ENCODE measurements around the gene FBH1. TPM values are rescaled to one million over a fixed set of nuclear protein-coding genes. Genes with fewer than 3 reads are reported as not detected.

FBH1 gene
- total RNA-seq, 1 experiment from 2014 or later: 50.5 TPM

DNA sequence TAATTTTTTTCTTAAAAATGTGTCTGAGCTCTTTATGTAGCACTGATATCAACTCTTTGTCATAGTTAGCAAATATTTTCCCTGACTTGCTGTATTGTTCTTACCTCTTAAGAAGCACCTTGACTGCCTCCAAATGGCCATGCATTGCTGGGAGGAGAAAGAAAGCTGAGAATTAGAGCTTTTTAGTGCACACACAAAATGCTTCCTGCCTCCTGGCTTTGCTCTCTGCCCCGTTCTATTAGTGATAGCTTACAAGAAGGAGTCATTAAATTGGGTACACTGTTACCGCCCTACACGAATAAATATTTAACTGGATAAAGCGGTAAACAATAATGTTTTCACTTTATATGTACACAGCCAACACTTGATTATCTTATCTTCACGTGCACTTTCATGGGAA, 4.4 kb upstream of the FBH1 start:
- ATAC-seq (no peak), DNase-seq (ENCODE audit: low read depth, low spot score) (no peak)
- Histone ChIP-seq H3K4me3 (ENCODE audit: low read depth in 2 of 2, low read length in 2 of 2) (no peak overlapping the region), H3K4me1 (ENCODE audit: control insufficient read depth, insufficient read depth, low read length) (no peaks in the 10 kb centered on the region; the same call in 1 of the 2 replicates), H3K9me3 (ENCODE audit: control insufficient read depth, insufficient read depth, low read depth, low read length) (no peaks in the 10 kb centered on the region), H3K36me3 (ENCODE audit: control insufficient read depth, insufficient read depth, low read length) (peaks cover 4% of the 10 kb centered on the region), H3K27ac (ENCODE audit: low read length) (no peak overlapping the region), H3K27me3 (ENCODE audit: control insufficient read depth, insufficient read depth, low read length) (no peaks in the 10 kb centered on the region)
- CTCF ChIA-PET: no interaction called here
- intact Hi-C loops (cut with micrococcal nuclease; ENCODE audit: unreplicated experiment) (no loop called here), in situ Hi-C loops (cut with HindIII; ENCODE audit: low pct_unique_long_range_greater_than_20kb, low sequenced_read_pairs) (no loop called here)
- TSS peak; percentile 71 for BruUV-seq (replicated peaks)
- POLR2A ChIA-PET: interaction anchor here (0.6 kb wide), 1 partner anchor 71 kb away, joined by 5 read pairs; no protein-coding TSS in a partner anchor
- TF ChIP-seq, protein P1, sequence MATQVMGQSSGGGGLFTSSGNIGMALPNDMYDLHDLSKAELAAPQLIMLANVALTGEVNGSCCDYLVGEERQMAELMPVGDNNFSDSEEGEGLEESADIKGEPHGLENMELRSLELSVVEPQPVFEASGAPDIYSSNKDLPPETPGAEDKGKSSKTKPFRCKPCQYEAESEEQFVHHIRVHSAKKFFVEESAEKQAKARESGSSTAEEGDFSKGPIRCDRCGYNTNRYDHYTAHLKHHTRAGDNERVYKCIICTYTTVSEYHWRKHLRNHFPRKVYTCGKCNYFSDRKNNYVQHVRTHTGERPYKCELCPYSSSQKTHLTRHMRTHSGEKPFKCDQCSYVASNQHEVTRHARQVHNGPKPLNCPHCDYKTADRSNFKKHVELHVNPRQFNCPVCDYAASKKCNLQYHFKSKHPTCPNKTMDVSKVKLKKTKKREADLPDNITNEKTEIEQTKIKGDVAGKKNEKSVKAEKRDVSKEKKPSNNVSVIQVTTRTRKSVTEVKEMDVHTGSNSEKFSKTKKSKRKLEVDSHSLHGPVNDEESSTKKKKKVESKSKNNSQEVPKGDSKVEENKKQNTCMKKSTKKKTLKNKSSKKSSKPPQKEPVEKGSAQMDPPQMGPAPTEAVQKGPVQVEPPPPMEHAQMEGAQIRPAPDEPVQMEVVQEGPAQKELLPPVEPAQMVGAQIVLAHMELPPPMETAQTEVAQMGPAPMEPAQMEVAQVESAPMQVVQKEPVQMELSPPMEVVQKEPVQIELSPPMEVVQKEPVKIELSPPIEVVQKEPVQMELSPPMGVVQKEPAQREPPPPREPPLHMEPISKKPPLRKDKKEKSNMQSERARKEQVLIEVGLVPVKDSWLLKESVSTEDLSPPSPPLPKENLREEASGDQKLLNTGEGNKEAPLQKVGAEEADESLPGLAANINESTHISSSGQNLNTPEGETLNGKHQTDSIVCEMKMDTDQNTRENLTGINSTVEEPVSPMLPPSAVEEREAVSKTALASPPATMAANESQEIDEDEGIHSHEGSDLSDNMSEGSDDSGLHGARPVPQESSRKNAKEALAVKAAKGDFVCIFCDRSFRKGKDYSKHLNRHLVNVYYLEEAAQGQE (IDR thresholded peaks at IDR 0.05; ENCODE audit: insufficient read depth in 1 of 2, low read depth in 2 of 2, low read length in 1 of 2): no peak
- TF ChIP-seq SIN3A (IDR thresholded peaks at IDR 0.05; ENCODE audit: borderline replicate concordance, insufficient read depth, low read depth, low read length) (no peak), TCF7L2 (IDR thresholded peaks at IDR 0.05; ENCODE audit: low read depth, low read length) (no peak), POLR2AphosphoS5 (IDR thresholded peaks at IDR 0.05; ENCODE audit: low read depth, low read length) (no peak)
- TF ChIP-seq, protein P2, sequence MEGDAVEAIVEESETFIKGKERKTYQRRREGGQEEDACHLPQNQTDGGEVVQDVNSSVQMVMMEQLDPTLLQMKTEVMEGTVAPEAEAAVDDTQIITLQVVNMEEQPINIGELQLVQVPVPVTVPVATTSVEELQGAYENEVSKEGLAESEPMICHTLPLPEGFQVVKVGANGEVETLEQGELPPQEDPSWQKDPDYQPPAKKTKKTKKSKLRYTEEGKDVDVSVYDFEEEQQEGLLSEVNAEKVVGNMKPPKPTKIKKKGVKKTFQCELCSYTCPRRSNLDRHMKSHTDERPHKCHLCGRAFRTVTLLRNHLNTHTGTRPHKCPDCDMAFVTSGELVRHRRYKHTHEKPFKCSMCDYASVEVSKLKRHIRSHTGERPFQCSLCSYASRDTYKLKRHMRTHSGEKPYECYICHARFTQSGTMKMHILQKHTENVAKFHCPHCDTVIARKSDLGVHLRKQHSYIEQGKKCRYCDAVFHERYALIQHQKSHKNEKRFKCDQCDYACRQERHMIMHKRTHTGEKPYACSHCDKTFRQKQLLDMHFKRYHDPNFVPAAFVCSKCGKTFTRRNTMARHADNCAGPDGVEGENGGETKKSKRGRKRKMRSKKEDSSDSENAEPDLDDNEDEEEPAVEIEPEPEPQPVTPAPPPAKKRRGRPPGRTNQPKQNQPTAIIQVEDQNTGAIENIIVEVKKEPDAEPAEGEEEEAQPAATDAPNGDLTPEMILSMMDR (IDR thresholded peaks at IDR 0.05): no peak

DNA sequence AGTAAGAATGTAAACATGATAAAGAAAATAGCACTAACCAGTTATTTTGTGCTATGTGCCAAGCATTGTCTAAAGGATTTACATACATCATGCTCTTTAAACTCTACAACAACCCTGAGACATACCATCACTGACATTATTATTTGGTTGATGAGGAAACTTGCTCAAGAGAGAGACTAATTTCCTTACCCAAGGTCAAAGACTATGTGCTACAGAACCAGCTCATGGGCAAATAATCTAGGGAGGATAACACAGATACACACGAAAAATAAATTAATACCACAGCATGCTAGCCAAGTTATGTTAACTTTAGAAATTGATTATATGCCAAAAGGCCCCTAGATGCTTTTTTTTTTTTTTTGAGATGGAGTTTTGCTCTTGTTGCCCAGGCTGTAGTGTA, 3.0 kb upstream of the FBH1 start:
- peaks cover 4% of the 10 kb centered on the region for H3K36me3 ChIP-seq (ENCODE audit: control insufficient read depth, insufficient read depth, low read length)
- POLR2A ChIA-PET: no interaction called here
- TF ChIP-seq, protein P1 (IDR thresholded peaks at IDR 0.05; ENCODE audit: insufficient read depth in 1 of 2, low read depth in 2 of 2, low read length in 1 of 2): no peak
- TF ChIP-seq SIN3A (IDR thresholded peaks at IDR 0.05; ENCODE audit: borderline replicate concordance, insufficient read depth, low read depth, low read length): no peak
- no peak for TF ChIP-seq POLR2AphosphoS5 (IDR thresholded peaks at IDR 0.05; ENCODE audit: low read depth, low read length)
- TF ChIP-seq, protein P2 (IDR thresholded peaks at IDR 0.05): no peak
- no peak for TF ChIP-seq TCF7L2 (IDR thresholded peaks at IDR 0.05; ENCODE audit: low read depth, low read length)
- DNase-seq (ENCODE audit: low read depth, low spot score): no peak
- no peaks in the 10 kb centered on the region for H3K9me3 ChIP-seq (ENCODE audit: control insufficient read depth, insufficient read depth, low read depth, low read length)
- H3K27ac ChIP-seq (ENCODE audit: low read length): no peak overlapping the region
- in situ Hi-C loops (cut with HindIII; ENCODE audit: low pct_unique_long_range_greater_than_20kb, low sequenced_read_pairs): no loop called here
- intact Hi-C loops (cut with micrococcal nuclease; ENCODE audit: unreplicated experiment): no loop called here
- BruUV-seq (replicated peaks): no TSS peak
- no peak overlapping the region for H3K4me3 ChIP-seq (ENCODE audit: low read depth in 2 of 2, low read length in 2 of 2)
- ATAC-seq: no peak
- peaks cover 3% of the 10 kb centered on the region; the same call in 1 of the 2 replicates for H3K4me1 ChIP-seq (ENCODE audit: control insufficient read depth, insufficient read depth, low read length)
- H3K27me3 ChIP-seq (ENCODE audit: control insufficient read depth, insufficient read depth, low read length): no peaks in the 10 kb centered on the region
- CTCF ChIA-PET: no interaction called here
